Measurements from ENCODE around the gene AGBL5.

The AGBL5 gene

DNA sequence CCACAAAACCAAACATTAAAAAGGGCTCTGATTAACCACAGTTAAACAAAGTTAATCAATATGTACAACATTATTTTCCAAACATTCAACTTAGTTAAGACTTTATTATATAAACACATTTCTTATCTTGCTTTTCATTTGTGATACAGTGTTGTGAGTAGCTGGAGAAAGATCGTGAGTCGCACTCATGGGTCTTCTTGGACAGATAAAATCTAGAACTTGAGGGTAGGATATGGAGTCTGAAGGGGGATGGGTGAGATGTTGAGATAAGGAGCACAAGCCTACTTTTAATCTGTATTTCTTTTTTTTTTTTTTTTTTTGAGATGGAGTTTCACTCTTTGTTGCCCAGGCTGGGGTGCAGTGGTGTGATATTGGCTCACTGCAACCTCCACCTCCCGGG is 41.3 kb upstream of the AGBL5 start:
- no peaks in the 10 kb centered on the region for H3K9me3 ChIP-seq (ENCODE audit: control insufficient read depth, insufficient read depth, low read length)
- no peaks in the 10 kb centered on the region for H3K27me3 ChIP-seq (ENCODE audit: control insufficient read depth, insufficient read depth, low read length)
- H3K4me3 ChIP-seq (ENCODE audit: low read length): no peak overlapping the region
- H3K27ac ChIP-seq (ENCODE audit: low read length): no peak overlapping the region
- WGBS (ENCODE audit: insufficient coverage, insufficient read length): no CpG with 5 or more reads among the region's 3 CpGs
- H3K4me1 ChIP-seq (ENCODE audit: control insufficient read depth, insufficient read depth, low read length): no peaks in the 10 kb centered on the region
- H3K36me3 ChIP-seq (ENCODE audit: control insufficient read depth, insufficient read depth, low read length): no peaks in the 10 kb centered on the region; the same call in 1 of the 2 replicates
- DNase-seq (ENCODE audit: low read depth, low spot score): no peak

- no peaks in the 10 kb centered on the region for H3K27me3 ChIP-seq (ENCODE audit: control insufficient read depth, insufficient read depth, low read length)
- H3K9me3 ChIP-seq (ENCODE audit: control insufficient read depth, insufficient read depth, low read length): no peaks in the 10 kb centered on the region
- no peak overlapping the region for H3K27ac ChIP-seq (ENCODE audit: low read length)
- no peak overlapping the region for H3K4me3 ChIP-seq (ENCODE audit: low read length)
- DNase-seq (ENCODE audit: low read depth, low spot score): no peak
- no peaks in the 10 kb centered on the region; the same call in 1 of the 2 replicates for H3K4me1 ChIP-seq (ENCODE audit: control insufficient read depth, insufficient read depth, low read length)
- no peaks in the 10 kb centered on the region; the same call in 1 of the 2 replicates for H3K36me3 ChIP-seq (ENCODE audit: control insufficient read depth, insufficient read depth, low read length)
- no CpG with 5 or more reads among the region's 4 CpGs for WGBS (ENCODE audit: insufficient coverage, insufficient read length)
Measured at GRCh38 chr2:27013738-27014137, 37.7 kb upstream of the AGBL5 start.

- H3K27ac ChIP-seq (ENCODE audit: low read length): no peak overlapping the region
- H3K9me3 ChIP-seq (ENCODE audit: control insufficient read depth, insufficient read depth, low read length): no peaks in the 10 kb centered on the region
- H3K27me3 ChIP-seq (ENCODE audit: control insufficient read depth, insufficient read depth, low read length): no peaks in the 10 kb centered on the region
- no CpG with 5 or more reads among the region's 8 CpGs for WGBS (ENCODE audit: insufficient coverage, insufficient read length)
- no peak for DNase-seq (ENCODE audit: low read depth, low spot score)
- H3K36me3 ChIP-seq (ENCODE audit: control insufficient read depth, insufficient read depth, low read length): no peaks in the 10 kb centered on the region; the same call in 1 of the 2 replicates
- no peaks in the 10 kb centered on the region; the same call in 1 of the 2 replicates for H3K4me1 ChIP-seq (ENCODE audit: control insufficient read depth, insufficient read depth, low read length)
- no peak overlapping the region for H3K4me3 ChIP-seq (ENCODE audit: low read length)
Measured at GRCh38 chr2:27014771-27015433, 36.6 kb upstream of the AGBL5 start.

DNA sequence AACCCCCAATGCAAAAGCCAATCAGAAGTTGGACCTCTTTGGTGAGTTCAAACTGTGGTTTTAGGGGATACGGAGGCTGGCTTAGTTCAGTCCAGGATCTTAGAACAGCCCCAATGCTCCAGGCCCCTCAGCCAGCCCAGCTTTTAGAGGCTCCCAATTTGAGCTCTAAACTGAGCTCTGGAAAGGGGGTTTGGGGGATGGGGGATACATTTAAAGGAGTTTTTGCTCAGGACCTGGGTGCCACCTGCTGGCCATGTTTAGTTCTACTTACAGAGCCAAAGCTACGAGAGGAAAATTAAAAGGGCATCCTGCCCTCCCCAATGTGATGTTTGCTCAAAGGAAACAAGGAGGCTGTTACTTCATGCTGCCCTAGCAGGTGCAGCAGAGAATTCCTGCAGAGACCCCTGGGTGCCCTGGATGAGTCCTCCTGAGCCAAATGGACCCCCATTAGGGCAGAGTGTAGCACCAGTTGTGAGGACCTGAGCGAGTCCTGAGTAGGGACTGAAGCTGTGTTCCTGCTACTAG is 34.6 kb upstream of the AGBL5 start:
- H3K4me3 ChIP-seq (ENCODE audit: low read length): no peak overlapping the region
- H3K27ac ChIP-seq (ENCODE audit: low read length): no peak overlapping the region
- no peaks in the 10 kb centered on the region for H3K9me3 ChIP-seq (ENCODE audit: control insufficient read depth, insufficient read depth, low read length)
- no peaks in the 10 kb centered on the region; the same call in 1 of the 2 replicates for H3K4me1 ChIP-seq (ENCODE audit: control insufficient read depth, insufficient read depth, low read length)
- WGBS (ENCODE audit: insufficient coverage, insufficient read length): no CpG with 5 or more reads among the region's 3 CpGs
- H3K27me3 ChIP-seq (ENCODE audit: control insufficient read depth, insufficient read depth, low read length): no peaks in the 10 kb centered on the region
- H3K36me3 ChIP-seq (ENCODE audit: control insufficient read depth, insufficient read depth, low read length): no peaks in the 10 kb centered on the region; the same call in 1 of the 2 replicates
- DNase-seq (ENCODE audit: low read depth, low spot score): peak; percentile 63

DNA sequence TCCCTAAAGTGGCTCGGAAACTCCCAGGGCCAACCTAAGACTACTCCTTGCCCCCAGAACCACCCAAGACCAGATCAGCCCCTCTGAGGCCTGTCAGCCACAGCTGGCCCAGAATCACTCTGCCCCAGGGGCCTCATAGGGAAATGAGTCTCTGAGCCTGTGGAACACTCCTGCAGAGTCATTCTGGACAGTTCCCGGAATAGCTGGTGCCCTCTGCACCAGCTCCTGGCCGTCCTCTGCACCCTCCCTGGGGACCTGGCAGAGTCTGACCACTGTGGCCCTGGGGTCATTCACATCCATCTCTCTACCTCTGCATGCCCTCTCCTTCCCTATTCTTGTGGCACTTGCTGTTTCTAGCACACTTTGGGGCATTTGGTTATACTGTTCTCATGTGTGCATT is 33.3 kb upstream of the AGBL5 start:
- no CpG with 5 or more reads among the region's 3 CpGs for WGBS (ENCODE audit: insufficient coverage, insufficient read length)

GRCh38 chr2:27019459-27019858 is 32.0 kb upstream of the AGBL5 start:
- Histone ChIP-seq H3K27ac (ENCODE audit: low read length) (no peak overlapping the region), H3K9me3 (ENCODE audit: control insufficient read depth, insufficient read depth, low read length) (no peaks in the 10 kb centered on the region), H3K4me3 (ENCODE audit: low read length) (no peak overlapping the region), H3K27me3 (ENCODE audit: control insufficient read depth, insufficient read depth, low read length) (no peaks in the 10 kb centered on the region), H3K36me3 (ENCODE audit: control insufficient read depth, insufficient read depth, low read length) (no peaks in the 10 kb centered on the region; the same call in 1 of the 2 replicates), H3K4me1 (ENCODE audit: control insufficient read depth, insufficient read depth, low read length) (peaks cover 1% of the 10 kb centered on the region; the same call in 1 of the 2 replicates)
- DNase-seq (ENCODE audit: low read depth, low spot score): no peak
- no CpG with 5 or more reads among the region's 9 CpGs for WGBS (ENCODE audit: insufficient coverage, insufficient read length)

More for the DNA sequence above, 33.3 kb upstream of the AGBL5 start:
- no peak for DNase-seq (ENCODE audit: low read depth, low spot score)
- H3K27me3 ChIP-seq (ENCODE audit: control insufficient read depth, insufficient read depth, low read length): no peaks in the 10 kb centered on the region
- no peaks in the 10 kb centered on the region for H3K9me3 ChIP-seq (ENCODE audit: control insufficient read depth, insufficient read depth, low read length)
- no peak overlapping the region for H3K27ac ChIP-seq (ENCODE audit: low read length)
- no peaks in the 10 kb centered on the region; the same call in 1 of the 2 replicates for H3K4me1 ChIP-seq (ENCODE audit: control insufficient read depth, insufficient read depth, low read length)
- no peaks in the 10 kb centered on the region; the same call in 1 of the 2 replicates for H3K36me3 ChIP-seq (ENCODE audit: control insufficient read depth, insufficient read depth, low read length)
- H3K4me3 ChIP-seq (ENCODE audit: low read length): no peak overlapping the region

GRCh38 chr2:27019931-27020855 is 31.3 kb upstream of the AGBL5 start:
- DNase-seq (ENCODE audit: low read depth, low spot score): no peak
- Histone ChIP-seq H3K36me3 (ENCODE audit: control insufficient read depth, insufficient read depth, low read length) (no peaks in the 10 kb centered on the region), H3K4me3 (ENCODE audit: low read length) (no peak overlapping the region), H3K27ac (ENCODE audit: low read length) (no peak overlapping the region), H3K4me1 (ENCODE audit: control insufficient read depth, insufficient read depth, low read length) (peaks cover 1% of the 10 kb centered on the region; the same call in 1 of the 2 replicates), H3K9me3 (ENCODE audit: control insufficient read depth, insufficient read depth, low read length) (no peaks in the 10 kb centered on the region), H3K27me3 (ENCODE audit: control insufficient read depth, insufficient read depth, low read length) (no peaks in the 10 kb centered on the region)
- whole genome bisulfite sequencing (ENCODE audit: insufficient coverage, insufficient read length): no CpG with 5 or more reads among the region's 9 CpGs

DNA sequence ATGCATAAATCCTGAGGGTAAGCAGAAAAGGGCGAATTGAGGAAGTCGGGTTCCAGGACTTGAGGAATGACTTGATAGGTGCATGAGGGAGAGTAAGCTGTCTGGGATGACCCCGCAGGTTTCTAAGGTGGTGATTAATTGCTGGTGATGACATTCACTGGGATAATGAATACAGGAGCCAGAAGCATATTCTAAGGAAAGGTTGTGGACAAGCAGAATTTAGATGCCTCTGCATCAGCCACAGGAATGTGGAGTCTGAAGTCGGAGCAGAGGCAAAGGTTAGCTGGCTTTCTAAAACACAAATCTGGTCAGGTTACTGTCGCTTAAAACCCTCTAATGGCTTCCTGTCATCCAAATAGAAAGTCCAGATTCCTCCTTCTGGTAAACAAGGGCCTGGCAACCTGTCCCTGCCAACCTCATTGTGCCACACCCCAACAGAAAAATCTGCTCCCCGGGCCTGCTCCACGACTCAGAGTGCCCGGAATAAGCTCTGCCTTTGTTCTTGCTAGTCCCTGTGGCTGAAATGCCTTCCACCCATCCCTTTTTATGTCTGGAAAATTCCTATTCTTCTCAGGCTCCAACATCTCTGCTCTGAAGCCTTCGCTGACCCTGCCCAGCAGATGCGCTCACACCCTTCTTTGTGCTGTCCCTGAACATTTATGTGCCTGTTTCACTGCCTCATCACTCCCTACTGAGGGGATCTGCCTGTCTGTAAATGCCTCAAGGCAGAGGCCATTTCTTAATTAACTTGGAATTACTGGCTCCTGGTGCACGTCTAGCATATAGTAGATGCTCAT is 30.0 kb upstream of the AGBL5 start:
- Histone ChIP-seq H3K27me3 (ENCODE audit: control insufficient read depth, insufficient read depth, low read length) (no peaks in the 10 kb centered on the region), H3K4me3 (ENCODE audit: low read length) (no peak overlapping the region), H3K36me3 (ENCODE audit: control insufficient read depth, insufficient read depth, low read length) (no peaks in the 10 kb centered on the region), H3K27ac (ENCODE audit: low read length) (no peak overlapping the region), H3K4me1 (ENCODE audit: control insufficient read depth, insufficient read depth, low read length) (peaks cover 1% of the 10 kb centered on the region; the same call in 1 of the 2 replicates), H3K9me3 (ENCODE audit: control insufficient read depth, insufficient read depth, low read length) (no peaks in the 10 kb centered on the region)
- no CpG with 5 or more reads among the region's 11 CpGs for WGBS (ENCODE audit: insufficient coverage, insufficient read length)
- DNase-seq (ENCODE audit: low read depth, low spot score): no peak

DNA sequence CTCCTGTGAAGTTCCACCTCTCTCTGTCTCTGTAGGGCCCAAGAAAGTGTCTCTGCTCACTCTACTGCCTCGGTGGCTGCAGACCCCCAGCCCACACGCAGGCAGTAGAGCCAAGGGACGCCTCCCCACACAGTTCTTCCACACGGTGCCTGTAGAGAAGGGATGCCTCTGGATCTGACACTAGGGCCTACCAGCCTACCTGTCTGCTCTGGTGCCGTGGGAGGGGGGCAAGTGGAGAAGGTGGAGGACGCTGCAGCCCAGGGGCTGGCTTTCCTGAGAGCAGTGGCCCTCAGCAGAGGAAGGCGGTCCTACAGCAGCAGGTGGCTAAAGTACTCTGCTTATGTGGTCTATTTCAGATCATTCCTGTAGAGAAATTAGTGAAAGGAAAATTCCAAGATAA is 27.7 kb upstream of the AGBL5 start:
- no peak for DNase-seq (ENCODE audit: low read depth, low spot score)
- no peaks in the 10 kb centered on the region for H3K36me3 ChIP-seq (ENCODE audit: control insufficient read depth, insufficient read depth, low read length)
- H3K27ac ChIP-seq (ENCODE audit: low read length): no peak overlapping the region
- no peaks in the 10 kb centered on the region for H3K9me3 ChIP-seq (ENCODE audit: control insufficient read depth, insufficient read depth, low read length)
- peaks cover 1% of the 10 kb centered on the region; the same call in 1 of the 2 replicates for H3K4me1 ChIP-seq (ENCODE audit: control insufficient read depth, insufficient read depth, low read length)
- H3K27me3 ChIP-seq (ENCODE audit: control insufficient read depth, insufficient read depth, low read length): no peaks in the 10 kb centered on the region
- no CpG with 5 or more reads among the region's 7 CpGs for WGBS (ENCODE audit: insufficient coverage, insufficient read length)
- no peak overlapping the region for H3K4me3 ChIP-seq (ENCODE audit: low read length)

DNA sequence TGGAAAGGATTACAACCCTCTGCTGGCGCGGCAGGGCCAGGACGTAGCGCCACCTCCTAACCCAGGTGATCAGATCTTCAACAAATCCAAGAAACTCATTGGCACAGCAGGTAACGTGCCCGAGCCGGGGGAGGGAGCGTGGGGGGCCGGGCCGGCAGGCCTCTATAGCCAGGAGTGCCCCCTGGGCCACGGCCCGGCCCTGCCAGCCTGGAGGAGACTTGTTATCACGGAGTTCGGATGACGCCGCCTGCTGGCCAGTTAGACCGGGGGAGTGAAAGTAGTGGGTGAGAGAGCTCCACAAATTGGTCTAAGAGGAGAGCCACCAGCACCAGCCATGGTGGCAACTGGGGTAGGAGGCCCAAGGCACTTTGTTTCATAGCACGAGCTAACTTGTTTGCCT is 27.3 kb upstream of the AGBL5 start:
- no peak overlapping the region for H3K27ac ChIP-seq (ENCODE audit: low read length)
- peaks cover 1% of the 10 kb centered on the region; the same call in 1 of the 2 replicates for H3K4me1 ChIP-seq (ENCODE audit: control insufficient read depth, insufficient read depth, low read length)
- DNase-seq (ENCODE audit: low read depth, low spot score): peak; percentile 45
- H3K27me3 ChIP-seq (ENCODE audit: control insufficient read depth, insufficient read depth, low read length): no peaks in the 10 kb centered on the region
- H3K36me3 ChIP-seq (ENCODE audit: control insufficient read depth, insufficient read depth, low read length): no peaks in the 10 kb centered on the region
- no CpG with 5 or more reads among the region's 18 CpGs for WGBS (ENCODE audit: insufficient coverage, insufficient read length)
- H3K4me3 ChIP-seq (ENCODE audit: low read length): no peak overlapping the region
- no peaks in the 10 kb centered on the region for H3K9me3 ChIP-seq (ENCODE audit: control insufficient read depth, insufficient read depth, low read length)

All from iPS DF 6.9 (cell line).